Endothelial cell of hepatic sinusoid (primary cell): ENCODE measurements around the gene COL8A1.

Source experiments
- in situ Hi-C: cut with HindIII; loops from 2 replicates; pipeline ENCODE4 v1.10.0; 2017; ENCODE audit warnings: low sequenced_read_pairs

The COL8A1 gene

GRCh38 chr3:99668044-99668443, 29.6 kb downstream of the COL8A1 start:
- in situ Hi-C loops, result no loop called here

DNA sequence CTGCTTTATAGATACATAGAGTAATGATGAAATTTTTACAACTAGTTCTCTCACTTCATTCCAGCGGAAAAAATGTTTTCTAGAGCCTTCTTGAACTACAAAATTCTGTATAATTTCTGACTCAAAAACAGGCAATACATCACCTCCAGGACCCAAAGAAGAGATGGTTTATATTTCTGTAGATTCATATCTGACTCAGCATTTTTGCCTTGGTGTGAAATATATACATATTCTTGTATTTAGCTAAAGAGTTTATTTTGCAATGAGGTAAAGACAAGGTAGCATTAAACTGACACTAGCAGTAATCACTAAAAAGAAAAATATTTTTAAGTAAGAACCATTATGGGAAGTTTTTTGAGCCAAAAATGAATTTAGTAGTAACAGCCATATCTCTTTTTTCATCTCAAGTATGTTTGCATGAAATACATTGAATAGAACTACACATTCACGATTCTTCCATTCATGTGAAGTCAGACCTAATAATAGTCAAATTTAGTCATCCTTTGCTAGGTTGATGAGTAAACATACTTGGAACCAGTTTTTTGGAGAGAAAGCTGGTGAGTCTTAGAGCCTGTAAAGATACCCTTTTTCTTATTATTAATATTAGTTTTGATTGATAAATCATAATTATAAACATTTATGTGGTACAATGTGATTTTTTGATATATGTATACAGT, 31.6 kb downstream of the COL8A1 start:
- in situ Hi-C loops, result no loop called here

- in situ Hi-C loops, result no loop called here
Observed at GRCh38 chr3:99670556-99670950, 32.2 kb downstream of the COL8A1 start.

- in situ Hi-C loops, result no loop called here
Observed at GRCh38 chr3:99674086-99674789, 35.8 kb downstream of the COL8A1 start.

- in situ Hi-C loops, result no loop called here
Observed at GRCh38 chr3:99678023-99678422, 39.6 kb downstream of the COL8A1 start.

GRCh38 chr3:99678896-99679295, 40.5 kb downstream of the COL8A1 start:
- in situ Hi-C loops, result no loop called here

GRCh38 chr3:99681512-99681911, 43.1 kb downstream of the COL8A1 start:
- in situ Hi-C loops, result no loop called here

- in situ Hi-C loops, result no loop called here
Observed at GRCh38 chr3:99681976-99682375, 43.6 kb downstream of the COL8A1 start.

GRCh38 chr3:99683465-99683864, 45.1 kb downstream of the COL8A1 start:
- in situ Hi-C loops, result no loop called here

DNA sequence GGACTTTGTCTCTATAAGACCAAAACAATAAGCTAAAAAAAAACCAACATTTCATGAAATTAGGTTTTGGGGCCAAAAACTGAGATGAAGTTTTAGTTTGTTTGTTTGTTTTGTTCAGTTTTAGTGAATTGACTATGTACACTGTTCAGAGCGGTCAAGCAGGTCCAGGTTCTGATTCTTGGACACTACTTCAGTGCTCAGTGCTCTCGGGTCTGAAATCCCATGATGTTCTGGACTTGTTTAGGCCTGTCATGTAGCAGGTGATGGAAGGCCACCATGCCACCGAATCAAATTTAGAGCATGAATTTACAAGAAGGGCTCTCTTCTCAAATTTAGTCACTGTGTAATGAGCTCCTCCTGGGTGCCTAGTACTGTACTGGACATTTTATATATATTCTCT, 45.5 kb downstream of the COL8A1 start:
- in situ Hi-C loops, result no loop called here

GRCh38 chr3:99684644-99685043, 46.2 kb downstream of the COL8A1 start:
- in situ Hi-C loops, result no loop called here

GRCh38 chr3:99686469-99686868, 48.1 kb downstream of the COL8A1 start:
- in situ Hi-C loops, result no loop called here

- in situ Hi-C loops, result no loop called here
Observed at GRCh38 chr3:99686955-99687612, 48.7 kb downstream of the COL8A1 start.

DNA sequence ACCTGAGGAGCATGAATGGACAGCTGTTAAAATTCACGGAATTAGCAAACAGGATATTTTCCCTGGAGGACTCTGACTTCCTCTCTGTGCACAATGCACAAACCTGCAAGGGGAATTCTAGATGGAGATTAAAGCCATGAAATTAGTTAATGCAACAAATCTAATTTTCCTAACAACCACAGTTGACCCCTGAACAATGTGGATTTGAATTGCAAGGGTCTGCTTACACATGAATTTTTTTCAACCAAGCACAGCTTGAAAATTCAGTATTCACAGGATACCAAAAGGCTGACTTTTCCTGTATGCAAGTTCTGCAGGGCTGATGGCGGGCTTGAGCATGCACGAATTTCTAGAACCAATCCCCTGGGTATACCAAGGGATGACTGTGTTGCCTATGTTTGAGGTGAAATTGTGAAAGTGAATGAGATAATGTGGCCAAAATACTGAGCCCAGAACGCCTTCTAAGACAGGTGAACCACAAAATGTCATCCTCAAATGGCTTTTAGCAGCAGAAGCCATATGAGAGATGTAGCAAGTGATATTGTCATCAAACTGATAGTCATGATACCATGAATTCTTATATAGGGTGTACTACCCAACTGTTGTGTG, 52.5 kb downstream of the COL8A1 start:
- in situ Hi-C loops, result no loop called here

DNA sequence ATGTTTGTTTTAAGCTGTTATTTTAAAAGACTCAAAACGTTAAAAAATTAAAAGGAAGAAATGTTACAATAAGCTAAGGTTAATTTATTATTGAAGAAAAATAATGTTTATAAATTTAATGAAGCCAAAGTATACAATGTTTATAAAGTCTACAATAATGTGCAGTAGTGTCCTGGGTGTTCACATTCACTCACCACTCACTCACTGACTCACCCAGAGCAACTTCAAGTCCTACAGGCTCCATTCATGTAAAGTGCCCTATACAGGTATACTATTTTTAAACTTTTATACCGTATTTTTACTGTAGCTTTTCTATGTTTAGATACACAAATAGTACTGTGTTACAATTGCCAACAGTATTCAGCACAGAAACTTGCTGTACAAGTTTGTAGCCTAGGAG, 55.2 kb downstream of the COL8A1 start:
- in situ Hi-C loops, result no loop called here

- in situ Hi-C loops, result no loop called here
Observed at GRCh38 chr3:99696497-99696896, 58.1 kb downstream of the COL8A1 start.

GRCh38 chr3:99697250-99697649, 58.9 kb downstream of the COL8A1 start:
- in situ Hi-C loops, result no loop called here

GRCh38 chr3:99698932-99699331, 60.5 kb downstream of the COL8A1 start:
- in situ Hi-C loops, result no loop called here

DNA sequence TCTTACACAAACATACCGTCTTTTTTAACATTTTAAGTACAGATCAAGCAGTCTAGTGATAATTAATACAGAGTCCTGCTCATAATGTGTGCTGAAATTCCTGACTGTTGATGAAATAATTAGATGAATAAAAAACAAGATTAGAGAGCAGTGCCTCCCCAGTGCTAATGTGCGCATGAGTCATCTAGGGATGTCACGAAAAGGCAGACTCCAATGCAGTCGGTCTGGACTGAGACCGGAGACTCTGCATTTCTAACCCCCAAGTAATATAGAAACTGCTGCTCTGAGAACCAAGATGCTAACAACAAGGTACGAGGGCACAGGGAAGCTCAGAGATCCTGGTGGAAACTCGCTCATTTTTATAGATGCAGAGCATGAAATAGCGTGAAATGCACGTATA, 61.4 kb downstream of the COL8A1 start:
- in situ Hi-C loops, result no loop called here

DNA sequence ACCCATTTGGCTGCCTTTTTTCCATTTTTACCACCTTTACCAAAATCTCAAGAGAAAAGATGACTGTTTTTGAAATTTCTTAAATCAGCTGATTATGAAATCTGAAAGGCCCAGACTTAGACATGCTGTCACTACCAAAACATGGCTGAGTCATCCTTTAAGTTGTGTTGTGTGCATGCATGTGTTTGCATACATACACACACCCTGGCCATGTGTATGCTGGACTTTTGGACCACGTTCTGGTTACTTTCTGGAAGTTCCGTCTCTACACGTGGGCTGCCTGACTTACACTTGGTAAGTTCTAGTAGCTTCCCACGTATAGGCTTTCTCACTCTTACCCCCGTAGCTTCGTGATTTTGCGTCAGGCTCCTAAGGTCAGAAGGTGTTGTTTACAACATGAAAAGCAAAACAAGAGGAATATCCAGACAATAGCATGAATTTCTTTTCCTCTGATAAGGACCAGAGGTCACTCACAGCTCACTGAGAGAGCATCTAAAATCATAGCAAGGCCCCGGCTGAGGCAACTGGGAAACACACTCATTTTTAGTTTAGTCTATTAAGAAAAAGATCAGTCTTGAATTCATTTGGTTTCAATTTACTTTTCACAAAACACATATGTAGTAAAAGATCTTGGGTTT, 62.4 kb downstream of the COL8A1 start:
- in situ Hi-C loops, result no loop called here
